IMR-90 (cell line): ENCODE results near the gene KLF17. TPM values are rescaled to one million over a fixed set of nuclear protein-coding genes. Genes with fewer than 3 reads are reported as not detected.

Source experiments
- ATAC-seq: fragments of 200-7000 bp; cut with Tn5 transposase; 2 replicates; pipeline ENCODE4 v1.9.1; 2020; ENCODE audit warnings: low read depth, mild to moderate bottlenecking, moderate library complexity
- BruUV-seq: library from RNA; stranded (reverse); fragments of 400-500 nt; replicated peaks from 2 replicates; lab custom pipeline; 2021; lab: Mats Ljungman, UMichigan
- CTCF ChIA-PET: fragments of 300-600 bp; formaldehyde crosslinking; extraction: SDS; loops from one replicate; lab custom pipeline; 2021; ENCODE audit warnings: antibody characterized with exemption; lab: Yijun Ruan, JAX
- POLR2A ChIA-PET: fragments of 300-600 bp; sonication (Branson Sonifier 250); formaldehyde crosslinking; loops from one replicate; lab custom pipeline; 2022; ENCODE audit warnings: antibody characterized with exemption; ENCODE audit not compliant: unreplicated experiment; lab: Charles Lee
- DNase-seq: peaks from one replicate; pipeline ENCODE4 v3.0.0; 2013
- H2AFZ ChIP-seq: replicated peaks from 2 replicates; pipeline ENCODE3; 2013; ENCODE audit warnings: low read length, mild to moderate bottlenecking; ENCODE audit not compliant: poor library complexity
- H2AK5ac ChIP-seq: 2 replicates; pipeline ENCODE4 v1.6.1; 2013; ENCODE audit warnings: low read depth, low read length, inconsistent platforms
- H2AK9ac ChIP-seq: replicated peaks from 2 replicates; pipeline ENCODE3; 2013; ENCODE audit warnings: mild to moderate bottlenecking, low read depth, low read length, moderate library complexity; ENCODE audit not compliant: poor library complexity
- H2BK120ac ChIP-seq: 2 replicates; pipeline ENCODE4 v1.6.1; 2013; ENCODE audit warnings: low read depth, low read length, inconsistent platforms
- H2BK15ac ChIP-seq: 3 replicates; pipeline ENCODE4 v1.6.1; 2013; ENCODE audit warnings: low read depth, low read length, inconsistent platforms
- H2BK20ac ChIP-seq: 2 replicates; pipeline ENCODE4 v1.6.1; 2013; ENCODE audit warnings: low read depth, mild to moderate bottlenecking, inconsistent platforms, low read length, moderate library complexity
- H2BK5ac ChIP-seq: 2 replicates; pipeline ENCODE4 v1.6.1; 2013; ENCODE audit warnings: mild to moderate bottlenecking, low read depth, low read length, inconsistent platforms; ENCODE audit not compliant: poor library complexity, severe bottlenecking
- H3K14ac ChIP-seq: replicated peaks from 2 replicates; pipeline ENCODE4 v1.6.1; 2013; ENCODE audit warnings: low read depth, low read length, inconsistent platforms
- H3K18ac ChIP-seq: 2 replicates; pipeline ENCODE4 v1.6.1; 2013; ENCODE audit warnings: low read depth, low read length, control low read depth
- H3K23ac ChIP-seq: 2 replicates; pipeline ENCODE4 v1.6.1; 2013; ENCODE audit warnings: low read depth, low read length, inconsistent platforms
- H3K27ac ChIP-seq: 2 replicates; pipeline ENCODE4 v1.5.1; 2013; ENCODE audit warnings: mild to moderate bottlenecking, control low read depth, low read length; ENCODE audit not compliant: insufficient read depth
- H3K27me3 ChIP-seq: 2 replicates; pipeline ENCODE4 v1.6.1; 2013; ENCODE audit warnings: low read length; ENCODE audit not compliant: control insufficient read depth, insufficient read depth
- H3K36me3 ChIP-seq: 2 replicates; pipeline ENCODE4 v1.6.1; 2013; ENCODE audit warnings: low read length, mixed read lengths; ENCODE audit not compliant: control insufficient read depth, insufficient read depth
- H3K4ac ChIP-seq: 2 replicates; pipeline ENCODE4 v1.6.1; 2013; ENCODE audit warnings: low read depth, low read length, inconsistent platforms
- H3K4me1 ChIP-seq: 2 replicates; pipeline ENCODE4 v1.6.1; 2013; ENCODE audit warnings: low read length, mixed read lengths; ENCODE audit not compliant: control insufficient read depth, insufficient read depth
- H3K4me2 ChIP-seq: 2 replicates; pipeline ENCODE4 v1.6.1; 2013; ENCODE audit warnings: low read depth, mild to moderate bottlenecking, control low read depth, low read length, moderate library complexity
- H3K4me3 ChIP-seq: 2 replicates; pipeline ENCODE4 v1.5.1; 2013; ENCODE audit warnings: low read depth, mild to moderate bottlenecking, control low read depth, low read length, moderate library complexity; ENCODE audit not compliant: insufficient read depth
- H3K56ac ChIP-seq: 2 replicates; pipeline ENCODE4 v1.6.1; 2013; ENCODE audit warnings: low read length, inconsistent platforms; ENCODE audit not compliant: insufficient read depth; ENCODE audit errors: extremely low read depth
- H3K79me1 ChIP-seq, 2 experiments: 2 replicates each; pipeline ENCODE4 v1.6.1; 2013; ENCODE audit warnings: low read length in 2 of 2, inconsistent platforms in 1 of 2, low read depth in 1 of 2
- H3K9ac ChIP-seq: 2 replicates; pipeline ENCODE4 v1.6.1; 2013; ENCODE audit warnings: low read depth, low read length, control low read depth
- H3K9me1 ChIP-seq: 2 replicates; pipeline ENCODE4 v1.6.1; 2013; ENCODE audit warnings: low read length, inconsistent platforms; ENCODE audit not compliant: insufficient read depth
- H3K9me3 ChIP-seq: 2 replicates; pipeline ENCODE4 v1.6.1; 2013; ENCODE audit warnings: low read length; ENCODE audit not compliant: control insufficient read depth, insufficient read depth
- H4K20me1 ChIP-seq: 2 replicates; pipeline ENCODE4 v1.6.1; 2013; ENCODE audit warnings: low read length, inconsistent platforms; ENCODE audit not compliant: insufficient read depth
- H4K5ac ChIP-seq: 2 replicates; pipeline ENCODE4 v1.6.1; 2013; ENCODE audit warnings: mild to moderate bottlenecking, low read depth, low read length, control low read depth
- H4K8ac ChIP-seq, 2 experiments: 2 replicates each; pipeline ENCODE4 v1.6.1; 2013; ENCODE audit warnings: low read depth in 2 of 2, low read length in 2 of 2, control low read depth in 1 of 2, inconsistent platforms in 1 of 2
- H4K91ac ChIP-seq: 2 replicates; pipeline ENCODE4 v1.6.1; 2013; ENCODE audit warnings: low read depth, low read length, inconsistent platforms; ENCODE audit not compliant: insufficient read depth
- CEBPB ChIP-seq: IDR thresholded peaks from 2 replicates; pipeline ENCODE4 v1.6.1; 2012; ENCODE audit warnings: low read depth, low read length, improper control_type of control experiment
- FOS ChIP-seq: fragments of 150-350 bp; IDR thresholded peaks from 2 replicates; pipeline ENCODE4 v1.6.1; 2016; ENCODE audit warnings: low read depth, low read length
- MAZ ChIP-seq: IDR thresholded peaks from 2 replicates; pipeline ENCODE4 v1.6.1; 2012; ENCODE audit warnings: low read depth, mild to moderate bottlenecking, low read length, improper control_type of control experiment, moderate library complexity, borderline replicate concordance
- MXI1 ChIP-seq: IDR thresholded peaks from 2 replicates; pipeline ENCODE4 v1.6.1; 2012; ENCODE audit warnings: low read depth, mild to moderate bottlenecking, low read length, moderate library complexity, borderline replicate concordance
- NFE2L2 ChIP-seq: fragments of 150-350 bp; IDR thresholded peaks from 2 replicates; pipeline ENCODE4 v1.6.1; 2016; ENCODE audit warnings: low read depth, mild to moderate bottlenecking, low read length
- RAD21 ChIP-seq: IDR thresholded peaks from 2 replicates; pipeline ENCODE4 v1.6.1; 2012; ENCODE audit warnings: low read length, improper control_type of control experiment
- RCOR1 ChIP-seq: IDR thresholded peaks from 2 replicates; pipeline ENCODE4 v1.6.1; 2012; ENCODE audit warnings: mild to moderate bottlenecking, low read length, improper control_type of control experiment; ENCODE audit not compliant: insufficient replicate concordance
- RFX5 ChIP-seq: IDR thresholded peaks from 2 replicates; pipeline ENCODE4 v1.8.0; 2012; ENCODE audit warnings: low read depth, mild to moderate bottlenecking, low read length, moderate library complexity
- WGBS, 2 experiments: methylation state at CpG; one replicate each; pipeline versions ENCODE4 v1.1.5 to v1.1.7; 2013; ENCODE audit warnings: missing lambda C conversion rate in 2 of 2; ENCODE audit not compliant: insufficient read length in 1 of 2; ENCODE audit errors: extremely low coverage in 2 of 2; 5-methylcytosine and 5-hydroxymethylcytosine counted together
- dilution Hi-C: fragments of 300-500 bp; cut with HindIII; formaldehyde crosslinking; loops from one replicate; pipeline ENCODE4 v1.14.3; 2018; ENCODE audit warnings: low sequenced_read_pairs; ENCODE audit not compliant: unreplicated experiment
- in situ Hi-C: fragments of 300-500 bp; cut with MboI; formaldehyde crosslinking; loops from 3 replicates; pipeline ENCODE4 v1.14.3; 2019; ENCODE audit warnings: low sequenced_read_pairs, inconsistent platforms, mixed read lengths
- intact Hi-C: fragments of 100-400 bp; cut with micrococcal nuclease; formaldehyde crosslinking; loops from 2 replicates; pipeline ENCODE4 v1.10.0; 2022
- polyA plus RNA-seq, 3 experiments: library from polyadenylated mRNA; depleted of rRNA; stranded (reverse); fragments of >200 nt; gene quantifications; 2 replicates each; pipeline ENCODE4 v1.2.3, GENCODE V29; 2012; ENCODE audit warnings: low replicate concordance in 1 of 3
- total RNA-seq: library from RNA; depleted of rRNA; stranded (reverse); fragments of >200 nt; gene quantifications from 2 replicates; pipeline ENCODE4 v1.2.3, GENCODE V29; 2012
- TF ChIP-seq, protein P1 (sequence below): fragments of 150-350 bp; IDR thresholded peaks from 2 replicates; pipeline ENCODE4 v1.6.1; 2016; ENCODE audit warnings: low read depth, mild to moderate bottlenecking, low read length, moderate library complexity, borderline replicate concordance

Gene KLF17
- total and polyA plus RNA-seq, 2 of the 4 experiments (the other 2 are of a cell fraction) = 0.17 to 0.36 TPM

DNA sequence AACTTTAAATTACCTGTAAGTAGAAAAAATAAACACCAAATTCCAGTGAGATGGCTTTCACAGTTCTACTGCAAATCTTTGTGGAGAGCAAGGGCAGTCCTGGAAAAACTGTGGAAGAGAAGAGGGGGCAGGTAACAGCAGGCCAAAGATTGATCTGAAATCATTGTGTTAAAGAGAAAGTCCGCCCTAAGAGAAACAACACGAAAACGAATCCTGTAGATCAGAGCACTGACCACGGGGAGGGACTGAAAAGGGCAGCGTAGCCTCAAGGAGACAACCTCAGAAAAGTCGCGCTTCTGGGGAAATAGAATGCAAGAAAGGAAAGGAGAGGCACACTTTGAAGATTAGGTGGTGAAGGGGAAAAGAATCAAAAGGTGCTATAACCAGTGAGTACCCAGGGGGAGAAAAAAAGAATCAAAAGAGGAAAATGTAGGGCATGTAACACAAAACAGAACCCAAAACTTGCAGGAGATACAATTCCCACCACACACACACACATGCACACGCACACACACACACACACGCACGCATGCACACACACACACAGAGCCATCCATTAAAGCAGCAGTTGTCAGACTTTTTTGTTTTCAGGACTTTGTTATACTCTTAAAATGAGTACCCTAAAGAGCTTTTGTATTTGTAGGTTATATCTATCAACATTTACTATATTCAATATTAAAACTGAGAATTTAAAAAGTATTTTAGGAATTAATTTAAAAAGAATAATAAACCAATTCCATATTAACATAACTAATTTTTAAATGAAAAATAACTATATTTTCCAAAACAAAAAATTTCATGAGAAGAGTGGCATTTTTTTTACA lies 28.0 kb upstream of the KLF17 start (continued):
- TF ChIP-seq MAZ = no peak

DNA sequence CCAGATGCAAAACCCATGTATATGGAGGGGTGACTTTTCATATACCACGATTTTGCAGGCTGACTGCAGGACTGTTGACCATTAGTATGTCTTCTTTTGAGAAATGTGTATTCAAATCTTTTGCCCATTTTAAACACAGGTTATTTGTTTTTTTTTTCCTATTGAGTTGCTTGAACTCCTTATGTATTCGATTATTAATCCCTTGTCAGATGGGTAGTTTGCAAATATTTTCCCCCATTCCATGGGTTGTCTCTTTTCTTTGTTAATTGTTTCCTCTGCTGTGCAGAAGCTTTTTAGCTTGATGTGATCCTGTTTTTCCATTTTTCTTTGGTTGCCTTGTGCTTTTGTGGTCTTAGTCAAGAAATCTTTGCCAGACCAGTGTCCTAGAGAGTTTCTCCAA lies 24.6 kb upstream of the KLF17 start:
- no peak overlapping the region for H3K27ac ChIP-seq
- H3K4me2 ChIP-seq = no peak overlapping the region
- H3K56ac ChIP-seq = no peak overlapping the region
- H3K79me1 ChIP-seq = no peaks in the 10 kb centered on the region
- ChIA-PET CTCF (interaction anchor here (0.6 kb wide), 1 partner anchor 404 kb away, joined by 3 read pairs; no protein-coding TSS in a partner anchor), POLR2A (no interaction called here)
- dilution Hi-C loops (no loop called here), intact Hi-C loops (loop anchor here (5.0 kb wide), 1 partner anchor 223 kb away; no protein-coding TSS in a partner anchor), in situ Hi-C loops (no loop called here)
- H3K4me1 ChIP-seq = no peaks in the 10 kb centered on the region
- H2BK5ac ChIP-seq = no peak overlapping the region
- no peaks in the 10 kb centered on the region; the same call in 1 of the 2 replicates for H3K9me3 ChIP-seq
- H3K14ac ChIP-seq = no peak overlapping the region
- no peak overlapping the region for H3K4ac ChIP-seq
- H3K23ac ChIP-seq = no peak overlapping the region
- H4K8ac ChIP-seq = no peak overlapping the region
- ATAC-seq = no peak
- no peak overlapping the region for H2BK15ac ChIP-seq
- no peaks in the 10 kb centered on the region for H3K36me3 ChIP-seq
- H4K20me1 ChIP-seq = no peaks in the 10 kb centered on the region
- no peak overlapping the region for H2AK5ac ChIP-seq
- BruUV-seq = no TSS peak
- TF ChIP-seq NFE2L2 (no peak), MXI1 (no peak), FOS (no peak), RFX5 (no peak), RCOR1 (no peak), CEBPB (no peak), RAD21 (no peak)
- TF ChIP-seq, protein P1, sequence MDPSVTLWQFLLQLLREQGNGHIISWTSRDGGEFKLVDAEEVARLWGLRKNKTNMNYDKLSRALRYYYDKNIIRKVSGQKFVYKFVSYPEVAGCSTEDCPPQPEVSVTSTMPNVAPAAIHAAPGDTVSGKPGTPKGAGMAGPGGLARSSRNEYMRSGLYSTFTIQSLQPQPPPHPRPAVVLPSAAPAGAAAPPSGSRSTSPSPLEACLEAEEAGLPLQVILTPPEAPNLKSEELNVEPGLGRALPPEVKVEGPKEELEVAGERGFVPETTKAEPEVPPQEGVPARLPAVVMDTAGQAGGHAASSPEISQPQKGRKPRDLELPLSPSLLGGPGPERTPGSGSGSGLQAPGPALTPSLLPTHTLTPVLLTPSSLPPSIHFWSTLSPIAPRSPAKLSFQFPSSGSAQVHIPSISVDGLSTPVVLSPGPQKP = no peak
- H2BK20ac ChIP-seq = no peak overlapping the region
- WGBS, 2 experiments = no CpG with 5 or more reads among the region's 2 CpGs
- DNase-seq = no peak
- no peak overlapping the region for H2BK120ac ChIP-seq
- no peak overlapping the region for H2AK9ac ChIP-seq
- no peak overlapping the region for H3K18ac ChIP-seq
- H3K9ac ChIP-seq = no peak overlapping the region
- no peaks in the 10 kb centered on the region for H3K9me1 ChIP-seq
- H2AFZ ChIP-seq = no peak overlapping the region
- H4K91ac ChIP-seq = no peak overlapping the region
- H4K5ac ChIP-seq = no peak overlapping the region
- H3K4me3 ChIP-seq = no peak overlapping the region
- H3K27me3 ChIP-seq = peaks cover 2% of the 10 kb centered on the region; the same call in 1 of the 2 replicates
